HG03558 (cell line): ENCODE measurements around the gene KRTAP2-3.
"Not testable (repeated sequence)": the region's sequence is repeated elsewhere in the genome, so short reads cannot be mapped to it uniquely, and the experiment has no call there.

Source experiments
- ATAC-seq: cut with Tn5 transposase; IDR thresholded peaks from one replicate; pipeline ENCODE4 v1.9.1; 2021; ENCODE audit warnings: moderate number of reproducible peaks; ENCODE audit not compliant: unreplicated experiment; ENCODE audit errors: extremely low read depth

The KRTAP2-3 gene

GRCh38 chr17:41071606-41072360 is 11.9 kb upstream of the KRTAP2-3 start:
- ATAC-seq, result no peak

GRCh38 chr17:41069031-41069430 is 9.1 kb upstream of the KRTAP2-3 start:
- ATAC-seq, result no peak

- no peak for ATAC-seq
These were observed 7.4 kb upstream of the KRTAP2-3 start for GRCh38 chr17:41067281-41067680.

- ATAC-seq, result no peak
These were observed 6.1 kb upstream of the KRTAP2-3 start, which contains the start of gene KRTAP2-4 for GRCh38 chr17:41065829-41066624. Gene KRTAP2-4 (minus strand): TSS chr17:41065879. CDS start chr17:41065845, 34 bp downstream.

- not testable (repeated sequence) for ATAC-seq
These were observed 5.2 kb upstream of the KRTAP2-3 start for GRCh38 chr17:41065016-41065689.

GRCh38 chr17:41064301-41064700 is 4.4 kb upstream of the KRTAP2-3 start:
- ATAC-seq, result no peak

- no peak for ATAC-seq
These were observed 3.5 kb upstream of the KRTAP2-3 start for GRCh38 chr17:41063449-41063848.

GRCh38 chr17:41061964-41062363 is 2.0 kb upstream of the KRTAP2-3 start:
- ATAC-seq, result no peak

- not testable (repeated sequence) for ATAC-seq
These were observed 450 bp downstream of the KRTAP2-3 start for GRCh38 chr17:41059276-41060051.

GRCh38 chr17:41058741-41059140 is 1.2 kb downstream of the KRTAP2-3 start:
- no peak for ATAC-seq

GRCh38 chr17:41057547-41057946 is 2.4 kb downstream of the KRTAP2-3 start:
- no peak for ATAC-seq

- ATAC-seq, result not testable (repeated sequence)
These were observed 4.8 kb downstream of the KRTAP2-3 start, which contains the start of gene KRTAP2-2 for GRCh38 chr17:41055130-41055529. Gene KRTAP2-2 (minus strand): TSS chr17:41055230. CDS start chr17:41055211, 19 bp downstream.

- ATAC-seq, result not testable (repeated sequence)
These were observed 5.4 kb downstream of the KRTAP2-3 start for GRCh38 chr17:41054556-41054955.

- no peak for ATAC-seq
These were observed 5.9 kb downstream of the KRTAP2-3 start for GRCh38 chr17:41054025-41054424.

GRCh38 chr17:41052566-41052965 is 7.3 kb downstream of the KRTAP2-3 start:
- no peak for ATAC-seq

- no peak for ATAC-seq
These were observed 10.8 kb downstream of the KRTAP2-3 start for GRCh38 chr17:41049110-41049509.

- ATAC-seq, result no peak
These were observed 11.5 kb downstream of the KRTAP2-3 start for GRCh38 chr17:41048441-41048840.

- not testable (repeated sequence) for ATAC-seq
These were observed 13.0 kb downstream of the KRTAP2-3 start, which contains the start of gene KRTAP2-1 for GRCh38 chr17:41046735-41047465. Gene KRTAP2-1 (minus strand): TSS chr17:41047316. CDS start chr17:41047267, 49 bp downstream.

- ATAC-seq, result no peak
These were observed 17.0 kb downstream of the KRTAP2-3 start for GRCh38 chr17:41042953-41043352.
